Vagina (tissue), 2 donors: ENCODE results near the gene MSH5. TPM values are rescaled to one million over a fixed set of nuclear protein-coding genes. Genes with fewer than 3 reads are reported as not detected.

ENCODE experiments used
- DNase-seq, 2 donors: peaks; one replicate each; pipeline ENCODE4 v3.0.0-alpha.2; 2017; ENCODE audit errors: extremely low spot score in 2 of 2
- H3K27ac ChIP-seq: fragments of 200-600 bp; sonication (generic); one replicate; pipeline ENCODE4 v1.5.1; 2019
- H3K27me3 ChIP-seq: fragments of 200-600 bp; sonication (generic); one replicate; pipeline ENCODE4 v1.5.1; 2019
- H3K36me3 ChIP-seq, 2 donors: fragments of 200-600 bp; sonication (generic); one replicate each; pipeline ENCODE4 v1.5.1; 2017 to 2019
- H3K4me1 ChIP-seq: fragments of 200-600 bp; sonication (generic); one replicate; pipeline ENCODE4 v1.5.1; 2019
- H3K4me3 ChIP-seq, 2 donors: fragments of 200-600 bp; sonication (generic); 1 replicate in 1 of 2; 2 replicates in 1 of 2; pipeline ENCODE4 v1.5.1; 2016 to 2019
- H3K9me3 ChIP-seq: fragments of 200-600 bp; sonication (generic); one replicate; pipeline ENCODE4 v1.5.1; 2019
- CTCF ChIP-seq, 3 experiments: fragments of 450-650 bp in 2 of 3; fragments of 200-600 bp in 1 of 3; sonication (generic) in 1 of 3; IDR thresholded peaks; one replicate each; pipeline ENCODE4 v1.5.1; 2017 to 2019; ENCODE audit warnings: antibody characterized with exemption in 3 of 3, mild to moderate bottlenecking in 2 of 3, moderate library complexity in 2 of 3
- POLR2A ChIP-seq, 2 donors: fragments of 450-650 bp; IDR thresholded peaks; one replicate each; pipeline ENCODE4 v1.6.1; 2017; ENCODE audit warnings: antibody characterized with exemption in 2 of 2, mild to moderate bottlenecking in 2 of 2, moderate library complexity in 2 of 2
- POLR2AphosphoS5 ChIP-seq, 2 donors: sonication (generic); formaldehyde crosslinking; IDR thresholded peaks; one replicate each; pipeline ENCODE4 v1.9.0; 2017; ENCODE audit warnings: antibody characterized with exemption in 2 of 2, mild to moderate bottlenecking in 2 of 2, low read depth in 1 of 2; ENCODE audit not compliant: insufficient read depth in 1 of 2
- intact Hi-C: fragments of 100-400 bp; cut with DNase I; formaldehyde crosslinking; loops from one replicate; pipeline ENCODE4 v1.15.1; 2023
- total RNA-seq: library from RNA; depleted of rRNA; stranded (reverse); fragments of >200 nt; gene quantifications from one replicate; pipeline ENCODE4 v1.2.3, GENCODE V29; 2016

Gene MSH5
- total RNA-seq, result 11.0 TPM

- peak; percentile 93 to 97 for TF ChIP-seq POLR2AphosphoS5 (IDR thresholded peaks at IDR 0.05; ENCODE audit: insufficient read depth in 1 of 2, low read depth in 1 of 2)
- TF ChIP-seq POLR2A (IDR thresholded peaks at IDR 0.05), result peak in 1 of 2 donors; percentile 72
- no peak for TF ChIP-seq CTCF (IDR thresholded peaks at IDR 0.05)
- no peaks in the 10 kb centered on the region for H3K9me3 ChIP-seq
- intact Hi-C loops, result loop anchor here (5.0 to 10.0 kb wide), 3 partner anchors 55 to 72 kb away; partner anchors contain the start of genes LY6G5C and VARS1
- H3K4me1 ChIP-seq, result peaks cover 43% of the 10 kb centered on the region
- H3K27me3 ChIP-seq, result no peaks in the 10 kb centered on the region
- no peaks in the 10 kb centered on the region for H3K36me3 ChIP-seq
- peak within 1 kb of the TSS; percentile 65 to 86 for H3K4me3 ChIP-seq
- H3K27ac ChIP-seq, result peak within 1 kb of the TSS; percentile 96
- peak in 1 of 2 donors; percentile 99 for DNase-seq
Observed at GRCh38 chr6:31739639-31740396, at the start of gene MSH5. MSH5 (plus strand) TSS chr6:31740005; CDS start chr6:31740467, 462 bp downstream.

- TF ChIP-seq POLR2A (IDR thresholded peaks at IDR 0.05) (no peak), POLR2AphosphoS5 (IDR thresholded peaks at IDR 0.05; ENCODE audit: insufficient read depth in 1 of 2, low read depth in 1 of 2) (no peak), CTCF (IDR thresholded peaks at IDR 0.05) (no peak)
- intact Hi-C loops, result no loop called here
- Histone ChIP-seq H3K4me3 (no peak overlapping the region), H3K36me3 (peaks cover 0 to 85% of the 10 kb centered on the region in 2 donors), H3K27ac (no peak overlapping the region), H3K27me3 (no peaks in the 10 kb centered on the region), H3K4me1 (no peaks in the 10 kb centered on the region), H3K9me3 (no peaks in the 10 kb centered on the region)
- no peak for DNase-seq
Observed at GRCh38 chr6:31690231-31691077, 49.4 kb upstream of the MSH5 start.

- H3K9me3 ChIP-seq, result no peaks in the 10 kb centered on the region
- TF ChIP-seq POLR2AphosphoS5 (IDR thresholded peaks at IDR 0.05; ENCODE audit: insufficient read depth in 1 of 2, low read depth in 1 of 2) (no peak), POLR2A (IDR thresholded peaks at IDR 0.05) (no peak)
- no peaks in the 10 kb centered on the region for H3K4me1 ChIP-seq
- H3K27ac ChIP-seq, result no peak overlapping the region
- H3K27me3 ChIP-seq, result no peaks in the 10 kb centered on the region
- peaks cover 0 to 91% of the 10 kb centered on the region in 2 donors for H3K36me3 ChIP-seq
- no peak overlapping the region for H3K4me3 ChIP-seq
- intact Hi-C loops, result no loop called here
- DNase-seq, result no peak
Observed at GRCh38 chr6:31691078-31691463, 48.7 kb upstream of the MSH5 start.

- intact Hi-C loops, result no loop called here
- no peaks in the 10 kb centered on the region for H3K9me3 ChIP-seq
- TF ChIP-seq POLR2A (IDR thresholded peaks at IDR 0.05), result no peak
- TF ChIP-seq CTCF (IDR thresholded peaks at IDR 0.05), result no peak
- TF ChIP-seq POLR2AphosphoS5 (IDR thresholded peaks at IDR 0.05; ENCODE audit: insufficient read depth in 1 of 2, low read depth in 1 of 2), result no peak
- no peak for DNase-seq
- peaks cover 0 to 95% of the 10 kb centered on the region in 2 donors for H3K36me3 ChIP-seq
- H3K27ac ChIP-seq, result no peak overlapping the region
- H3K4me3 ChIP-seq, result no peak overlapping the region
- H3K4me1 ChIP-seq, result no peaks in the 10 kb centered on the region
- H3K27me3 ChIP-seq, result no peaks in the 10 kb centered on the region
Observed at GRCh38 chr6:31691564-31692108, 48.2 kb upstream of the MSH5 start.

GRCh38 chr6:31692353-31692752 is 47.5 kb upstream of the MSH5 start:
- peaks cover 0 to 94% of the 10 kb centered on the region in 2 donors for H3K36me3 ChIP-seq

More at GRCh38 chr6:31692353-31692752, 47.5 kb upstream of the MSH5 start:
- Histone ChIP-seq H3K4me1 (no peaks in the 10 kb centered on the region), H3K27ac (no peak overlapping the region), H3K4me3 (no peak overlapping the region), H3K27me3 (no peaks in the 10 kb centered on the region), H3K9me3 (no peaks in the 10 kb centered on the region)
- no peak for DNase-seq
- intact Hi-C loops, result no loop called here
- TF ChIP-seq POLR2A (IDR thresholded peaks at IDR 0.05), result no peak
- TF ChIP-seq POLR2AphosphoS5 (IDR thresholded peaks at IDR 0.05; ENCODE audit: insufficient read depth in 1 of 2, low read depth in 1 of 2), result no peak
- no peak for TF ChIP-seq CTCF (IDR thresholded peaks at IDR 0.05)
